HG03045 (cell line): Measurements from ENCODE around the gene TBC1D10A.

Experiments used
- ATAC-seq: cut with Tn5 transposase; IDR thresholded peaks from one replicate; pipeline ENCODE4 v1.9.1; 2021; ENCODE audit warnings: mild to moderate bottlenecking, moderate library complexity; ENCODE audit not compliant: unreplicated experiment

Gene TBC1D10A

DNA sequence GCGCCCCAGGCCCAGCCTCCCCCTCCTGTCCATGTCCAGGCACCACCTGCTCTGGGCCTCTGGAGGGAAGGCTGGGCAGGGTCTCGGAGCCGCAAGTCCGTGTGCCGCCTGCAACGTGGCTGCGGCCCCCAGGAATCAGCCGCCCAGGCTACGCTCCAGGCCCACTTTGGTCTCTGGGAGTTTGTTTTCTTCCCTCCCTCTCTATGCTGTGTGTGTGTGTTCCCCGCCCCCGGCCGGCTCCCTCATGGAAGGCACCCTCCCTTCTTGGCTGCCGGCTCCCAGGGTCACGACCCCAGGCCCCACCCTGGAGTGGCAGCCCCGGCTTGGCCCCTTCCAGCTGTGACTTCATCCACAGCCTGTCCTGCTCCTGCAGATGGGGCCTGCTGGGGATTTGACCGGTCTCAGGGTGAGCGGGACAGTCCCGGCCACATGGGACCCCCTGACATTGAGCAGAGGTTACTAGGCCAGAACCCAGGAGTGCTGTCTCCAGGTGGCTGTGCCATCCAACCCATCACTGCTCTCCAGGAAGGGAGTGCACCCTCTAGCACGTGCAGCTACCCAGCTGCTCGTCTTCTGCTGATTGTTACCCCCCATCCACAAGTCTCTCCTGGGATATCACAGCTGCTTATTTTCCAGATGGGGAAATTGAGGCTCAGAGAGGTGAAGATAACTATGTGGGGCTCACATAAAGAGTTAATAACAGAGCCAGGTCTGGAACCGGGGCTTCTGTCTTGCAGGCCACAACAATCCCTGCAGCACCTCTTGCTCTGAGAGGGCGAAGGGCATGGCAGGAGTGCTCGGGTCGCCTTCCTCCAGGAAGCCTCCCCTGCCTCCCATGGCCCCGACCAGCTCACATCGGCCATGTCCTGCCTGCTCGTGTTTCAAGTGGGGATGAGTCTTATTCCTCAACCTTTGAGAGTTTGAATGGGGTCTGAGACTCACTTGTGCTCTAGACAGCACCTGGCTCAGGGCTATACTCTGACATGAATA, 77.4 kb downstream of the TBC1D10A start:
- no peak for ATAC-seq

DNA sequence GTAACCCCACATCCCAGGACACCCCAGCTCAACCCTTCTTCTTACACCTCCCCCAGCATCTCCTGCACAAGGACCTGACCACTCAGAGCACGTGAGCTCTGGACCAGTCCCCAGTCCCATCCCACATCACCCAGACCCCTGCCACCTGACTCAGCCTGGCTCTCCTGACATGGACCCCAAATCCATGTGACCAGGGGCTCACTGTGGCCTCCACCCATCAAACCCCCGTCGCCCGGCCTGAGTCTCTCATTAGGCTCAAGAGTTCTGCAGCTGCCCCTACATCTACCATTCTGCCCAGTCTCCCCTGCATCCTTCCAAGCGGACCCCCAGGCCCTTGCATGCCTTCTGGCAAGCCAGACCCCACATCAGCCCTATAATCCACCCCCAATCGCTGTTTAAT, 78.3 kb downstream of the TBC1D10A start:
- ATAC-seq: no peak

DNA sequence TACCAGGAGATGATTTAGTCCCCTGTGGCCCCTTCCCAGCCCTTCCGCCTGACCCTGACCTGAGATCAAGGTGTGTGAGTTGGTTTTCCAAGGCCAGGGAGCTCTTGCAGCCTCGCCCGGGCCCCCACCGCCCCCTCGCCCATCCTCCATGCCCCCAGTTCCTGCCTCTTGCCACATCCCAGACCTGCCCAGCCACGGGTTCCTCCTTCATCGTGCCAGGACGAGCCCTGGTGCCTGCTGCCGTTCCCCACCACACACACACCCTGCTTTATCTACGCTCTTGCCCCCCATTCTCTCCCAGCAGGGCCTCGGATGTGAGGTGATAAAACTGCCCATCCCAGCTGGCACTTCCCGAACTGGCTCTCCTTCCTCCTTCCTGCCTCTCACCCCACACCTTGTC, 78.8 kb downstream of the TBC1D10A start:
- no peak for ATAC-seq

DNA sequence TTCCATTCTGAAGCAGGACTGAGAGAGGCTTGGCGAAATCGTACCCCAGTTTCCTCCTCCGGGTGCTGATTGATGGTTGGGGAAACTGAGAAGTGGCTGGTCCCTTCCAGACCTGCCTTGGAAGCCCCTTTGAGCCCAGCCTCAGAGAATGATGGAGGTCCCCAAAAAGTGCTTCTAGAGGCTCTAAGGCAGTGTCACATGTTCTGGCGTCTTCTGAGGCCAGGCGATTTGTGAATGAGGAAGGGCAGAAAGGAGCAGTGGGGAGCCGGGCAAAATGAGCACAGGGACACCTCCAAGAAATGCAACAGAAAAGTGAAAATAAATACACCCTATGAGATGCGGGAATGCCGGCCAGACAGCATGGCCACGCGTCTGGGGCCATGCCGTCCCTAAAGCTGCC, 79.2 kb downstream of the TBC1D10A start:
- no peak for ATAC-seq

DNA sequence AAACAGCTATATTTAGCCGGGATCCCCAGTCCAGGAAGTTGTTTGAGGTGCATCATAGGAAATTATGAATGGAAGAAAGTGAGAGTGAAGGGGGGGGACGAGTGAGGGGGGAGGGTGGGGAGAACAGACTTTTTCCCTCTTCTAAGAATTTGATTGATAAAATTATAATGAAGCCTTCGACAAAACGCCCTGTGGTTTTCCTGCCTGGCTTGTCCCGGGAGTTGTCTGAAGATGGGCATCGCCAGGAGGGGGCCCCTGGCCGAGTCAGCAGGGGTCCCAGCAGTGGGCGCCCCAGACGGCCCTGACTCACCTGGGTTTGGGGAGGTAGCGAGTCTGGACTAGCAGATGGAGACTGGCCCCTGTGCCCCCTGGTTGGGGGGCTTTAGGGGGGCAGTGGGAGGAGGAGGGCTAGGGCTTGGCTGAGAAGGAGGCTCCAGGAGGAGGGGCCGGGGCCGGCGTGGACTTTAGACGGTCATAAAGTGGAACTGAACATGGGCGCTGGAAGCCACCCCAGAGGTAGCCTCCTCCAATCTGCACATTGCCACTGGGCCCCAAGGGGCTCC, 79.8 kb downstream of the TBC1D10A start:
- ATAC-seq: no peak

DNA sequence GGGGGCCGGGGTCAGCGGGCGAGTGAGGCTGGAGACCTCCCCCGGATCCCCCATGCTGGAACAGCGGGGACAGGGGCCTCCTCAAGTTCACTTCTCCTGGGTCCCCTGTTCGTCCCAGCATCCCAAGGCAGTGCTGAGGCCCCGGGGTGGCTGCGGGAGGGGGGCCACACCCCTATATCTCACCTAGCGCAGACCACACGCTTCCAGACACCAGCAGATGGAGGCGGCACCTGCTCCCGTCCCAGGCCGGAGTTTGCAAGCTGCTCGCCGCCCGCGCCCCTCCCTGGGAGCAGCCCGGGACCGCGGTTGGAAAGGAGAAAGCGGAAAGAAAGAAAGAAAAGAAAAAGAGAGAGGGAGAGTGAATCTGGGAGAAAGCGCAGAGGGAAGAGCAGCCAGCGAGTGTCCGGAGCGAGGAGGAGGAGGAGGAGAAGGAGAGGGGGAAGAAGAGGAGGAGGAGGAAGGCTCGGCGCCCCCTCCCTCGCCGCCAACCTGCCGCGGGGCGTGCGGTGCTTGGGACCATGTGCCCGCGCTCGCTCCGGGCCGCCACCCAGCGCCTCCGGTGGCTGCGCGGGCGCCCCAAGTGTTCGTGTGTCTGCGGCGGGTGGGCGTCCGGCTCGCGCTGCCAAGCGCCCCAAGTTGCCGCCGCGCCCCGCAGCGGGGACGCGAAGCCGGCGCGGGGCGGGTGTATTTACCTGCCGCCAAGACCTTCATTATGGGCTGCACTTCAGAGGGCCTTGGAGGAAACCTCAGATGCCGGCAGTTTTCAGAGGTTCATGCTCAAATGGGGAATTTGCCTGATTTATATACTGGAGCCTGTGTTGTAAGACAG, 80.5 kb downstream of the TBC1D10A start, which contains the start of gene LIF:
Gene LIF, minus strand, starts transcription at position 775 of the 829 bp plus-strand sequence. Its CDS starts 64 bp downstream, at position 711.
- ATAC-seq: no peak

DNA sequence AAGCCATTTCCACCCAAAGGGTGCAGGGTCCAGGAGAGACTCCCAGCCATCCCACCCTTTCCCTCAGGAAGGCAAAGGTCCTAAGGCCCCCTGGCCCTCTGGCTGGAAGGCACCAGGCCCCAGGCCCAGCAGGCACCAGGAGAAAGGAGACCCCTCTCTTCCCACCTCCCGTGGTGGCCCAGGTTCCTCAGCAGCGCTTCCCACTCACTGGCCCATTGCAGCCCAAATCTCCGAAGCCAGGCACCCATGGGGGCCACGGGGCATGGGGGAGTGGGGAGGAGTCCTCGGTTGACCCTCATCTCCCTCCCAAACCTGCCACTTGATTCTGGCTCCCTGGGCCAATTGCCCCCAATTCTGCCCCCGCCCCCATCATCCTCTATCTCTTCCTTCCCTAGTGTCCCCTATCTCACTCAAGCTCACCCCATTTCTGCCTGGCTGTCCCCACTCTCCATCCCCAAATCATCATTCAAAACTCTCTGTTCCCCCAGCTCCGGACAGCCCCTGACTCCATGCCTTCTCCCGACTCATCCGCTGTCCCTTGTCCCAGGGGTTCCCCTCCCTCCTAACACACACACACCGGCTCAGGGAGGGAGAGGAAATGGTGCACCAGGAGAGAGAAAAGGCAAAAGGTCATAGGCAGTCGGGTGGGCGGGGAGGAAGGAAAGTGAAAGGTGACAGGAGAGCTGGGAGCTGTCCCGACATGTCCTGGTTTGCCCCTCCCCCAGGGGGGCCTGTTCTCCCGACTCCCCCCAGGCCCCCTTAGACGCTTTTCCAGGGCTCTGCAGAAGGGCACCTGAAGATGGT, 81.4 kb downstream of the TBC1D10A start:
- ATAC-seq: no peak

DNA sequence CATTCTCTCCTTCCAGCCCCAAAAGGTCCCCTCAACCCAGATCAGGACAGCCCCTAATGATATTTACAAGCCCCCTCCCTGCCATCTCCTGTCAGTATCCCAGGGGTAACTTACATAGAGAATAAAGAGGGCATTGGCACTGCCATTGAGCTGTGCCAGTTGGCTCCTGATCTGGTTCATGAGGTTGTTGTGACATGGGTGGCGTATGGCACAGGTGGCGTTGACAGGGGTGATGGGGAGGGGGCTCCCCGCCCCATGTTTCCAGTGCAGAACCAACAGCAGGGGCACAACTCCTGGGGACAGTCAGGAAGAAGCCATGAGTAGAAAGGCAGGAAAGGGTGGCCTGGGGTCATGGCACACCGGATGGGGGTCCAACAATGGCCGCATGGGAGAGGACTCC, 82.1 kb downstream of the TBC1D10A start:
- ATAC-seq: no peak

DNA sequence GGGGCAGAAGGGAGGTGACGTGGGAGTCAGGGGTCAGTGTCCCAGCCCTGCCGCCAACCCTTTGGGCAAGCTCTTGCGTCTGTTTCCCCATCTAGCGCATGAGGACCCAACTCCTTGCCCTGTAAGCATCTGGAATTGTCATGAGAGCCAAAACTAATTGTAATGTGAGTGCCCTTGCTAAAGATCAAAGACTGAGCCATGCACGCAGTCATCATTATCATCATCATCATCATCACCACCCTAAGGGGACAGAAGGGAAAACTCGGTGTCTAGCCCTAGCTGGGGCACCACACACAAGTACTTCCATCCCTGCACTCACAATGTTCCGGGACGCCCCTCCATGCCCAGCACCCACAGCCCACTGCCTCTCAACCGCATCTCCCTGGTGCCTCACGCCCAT, 82.7 kb downstream of the TBC1D10A start:
- ATAC-seq: no peak

DNA sequence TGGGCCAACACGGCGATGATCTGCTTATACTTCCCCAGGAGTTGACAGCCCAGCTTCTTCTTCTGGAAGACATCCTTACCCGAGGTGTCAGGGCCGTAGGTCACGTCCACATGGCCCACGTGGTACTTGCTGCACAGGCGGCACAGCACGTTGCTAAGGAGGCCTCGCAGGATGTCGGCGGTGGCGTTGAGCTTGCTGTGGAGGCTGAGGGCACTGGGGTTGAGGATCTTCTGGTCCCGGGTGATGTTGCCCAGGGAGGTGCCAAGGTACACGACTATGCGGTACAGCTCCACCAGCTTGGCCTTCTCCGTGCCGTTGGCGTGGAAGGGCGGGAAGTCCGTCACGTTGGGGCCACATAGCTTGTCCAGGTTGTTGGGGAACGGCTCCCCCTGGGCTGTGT, 83.1 kb downstream of the TBC1D10A start:
- ATAC-seq: no peak
